Right cardiac atrium (tissue), 5 donors: ENCODE data around the gene ZNF134. TPM values are rescaled to one million over a fixed set of nuclear protein-coding genes. Genes with fewer than 3 reads are reported as not detected.

Experiments
- ATAC-seq, 2 donors: fragments of 200-7000 bp; cut with Tn5 transposase; one replicate each; pipeline versions ENCODE4 v1.8.0 to v1.9.1; 2020; ENCODE audit warnings: moderate library complexity in 2 of 2, mild to moderate bottlenecking in 1 of 2
- DNase-seq, 3 donors: peaks; one replicate each; pipeline ENCODE4 v3.0.0-alpha.2; 2020
- H3K27ac ChIP-seq: one replicate; pipeline ENCODE4 v1.5.1; 2013; ENCODE audit warnings: mild to moderate bottlenecking, low read length, control low read depth, moderate library complexity
- H3K27me3 ChIP-seq: one replicate; pipeline ENCODE4 v1.6.1; 2013; ENCODE audit not compliant: control insufficient read depth, insufficient read depth
- H3K4me1 ChIP-seq: one replicate; pipeline ENCODE4 v1.6.1; 2013; ENCODE audit warnings: low read length; ENCODE audit not compliant: control insufficient read depth, insufficient read depth
- H3K4me3 ChIP-seq: one replicate; pipeline ENCODE4 v1.5.1; 2013; ENCODE audit warnings: low read length, control low read depth
- H3K9me3 ChIP-seq: one replicate; pipeline ENCODE4 v1.6.1; 2013; ENCODE audit warnings: low read length; ENCODE audit not compliant: control insufficient read depth
- WGBS: extraction: QIAGEN DNeasy Blood & Tissue Kit; methylation state at CpG from one replicate; pipeline ENCODE4 v1.1.7; 2013; 5-methylcytosine and 5-hydroxymethylcytosine counted together
- intact Hi-C, 4 donors: fragments of 100-400 bp; cut with DNase I; formaldehyde crosslinking; loops; one replicate each; pipeline versions ENCODE4 v1.11.0 to v1.14.0; 2022 to 2023
- polyA plus RNA-seq: library from polyadenylated mRNA; stranded (reverse); fragments of 200-250 nt; gene quantifications from one replicate; pipeline ENCODE4 v1.2.3, GENCODE V29; 2013
- total RNA-seq, 4 donors: library from RNA; stranded (reverse); fragmentation: NEBNext Ultra II Directional; extraction: Animal tissue kit (Norgen Biotek cat#: 25700); gene quantifications; one replicate each; pipeline ENCODE4 v1.2.1, GENCODE V29; 2021
- donor health status: healthy with polysubstance abuse.
- donor health status: DM: no; HTN: yes; CAD: no.
- donor health status: DM: no; HTN: no; CAD: no.
- donor health status: DM: no; HTN: yes; CAD: no; lungs with severe emphysema.
- donor health status: DM: yes; HTN: yes; CAD: no.

The ZNF134 gene
- total and polyA plus RNA-seq, 5 donors: 5.5 to 20.1 (median 17.1) TPM

GRCh38 chr19:57671124-57671895, 57.3 kb downstream of the ZNF134 start:
- no peak for DNase-seq
- no peak for ATAC-seq
- H3K27ac ChIP-seq: no peak overlapping the region
- no peak overlapping the region for H3K4me3 ChIP-seq
- H3K4me1 ChIP-seq: no peaks in the 10 kb centered on the region
- intact Hi-C loops: no loop called here
- no peaks in the 10 kb centered on the region for H3K9me3 ChIP-seq
- no peaks in the 10 kb centered on the region for H3K27me3 ChIP-seq
- 50% methylated on average over 7 of the region's 7 CpGs for WGBS

- no peak for ATAC-seq
Measured at GRCh38 chr19:57672466-57672865, 58.4 kb downstream of the ZNF134 start.

More at GRCh38 chr19:57672466-57672865, 58.4 kb downstream of the ZNF134 start:
- 82% methylated on average over 4 of the region's 4 CpGs for WGBS
- Histone ChIP-seq H3K4me1 (no peaks in the 10 kb centered on the region), H3K4me3 (no peak overlapping the region), H3K9me3 (no peaks in the 10 kb centered on the region), H3K27ac (no peak overlapping the region), H3K27me3 (no peaks in the 10 kb centered on the region)
- intact Hi-C loops: no loop called here
- DNase-seq: no peak

Other genes starting within 250 kb of the ZNF134 start
- gene ZNF548, start 224.4 kb upstream of the ZNF134 start, total RNA-seq: 10 to 100 TPM; 13.4 to 20.1 (median 16.8) TPM
- 10.7 TPM for gene ZNF548, start 224.4 kb upstream of the ZNF134 start, polyA plus RNA-seq
- 10 to 100 TPM in 3 of 4 donors, 1 to 10 TPM in 1; 8.7 to 12.1 (median 10.8) TPM for gene ZNF17, start 203.1 kb upstream of the ZNF134 start, total RNA-seq
- gene ZNF17, start 203.1 kb upstream of the ZNF134 start, polyA plus RNA-seq: 3.6 TPM
- gene ZNF749, start 178.9 kb upstream of the ZNF134 start, total RNA-seq: 1 to 10 TPM; 2.5 to 5.4 (median 3.3) TPM
- 1.9 TPM for gene ZNF749, start 178.9 kb upstream of the ZNF134 start, polyA plus RNA-seq
- gene VN1R1, start 157.1 kb upstream of the ZNF134 start, total RNA-seq: 1 to 10 TPM; 3.3 to 4.3 (median 3.4) TPM
- 2.3 TPM for gene VN1R1, start 157.1 kb upstream of the ZNF134 start, polyA plus RNA-seq
- gene ZNF772, start 136.7 kb upstream of the ZNF134 start, total RNA-seq: 10 to 100 TPM; 19.7 to 23.5 (median 21.1) TPM
- 5.3 TPM for gene ZNF772, start 136.7 kb upstream of the ZNF134 start, polyA plus RNA-seq
- 10 to 100 TPM in 1 of 4 donors, 1 to 10 TPM in 3; 8.2 to 10.2 (median 8.9) TPM for gene ZNF419, start 126.5 kb upstream of the ZNF134 start, total RNA-seq
- gene ZNF419, start 126.5 kb upstream of the ZNF134 start, polyA plus RNA-seq: 6.7 TPM
- 1 to 10 TPM; 5.7 to 7.6 (median 6.9) TPM for gene ZNF773, start 114.3 kb upstream of the ZNF134 start, total RNA-seq
- gene ZNF773, start 114.3 kb upstream of the ZNF134 start, polyA plus RNA-seq: 3.8 TPM
- 1 to 10 TPM; 4.4 to 4.8 (median 4.5) TPM for gene ZNF549, start 86.9 kb upstream of the ZNF134 start, total RNA-seq
- 2.0 TPM for gene ZNF549, start 86.9 kb upstream of the ZNF134 start, polyA plus RNA-seq
- 1 to 10 TPM; 6.7 to 9.5 (median 7.9) TPM for gene ZNF550, start 54.4 kb upstream of the ZNF134 start, total RNA-seq
- gene ZNF550, start 54.4 kb upstream of the ZNF134 start, polyA plus RNA-seq: 3.1 TPM
- gene ZNF416, start 35.3 kb upstream of the ZNF134 start, total RNA-seq: 1 to 10 TPM; 4.7 to 5.9 (median 4.8) TPM
- 2.4 TPM for gene ZNF416, start 35.3 kb upstream of the ZNF134 start, polyA plus RNA-seq
- 1 to 10 TPM; 5.0 to 6.3 (median 5.5) TPM for gene ZIK1, start 30.1 kb upstream of the ZNF134 start, total RNA-seq
- gene ZIK1, start 30.1 kb upstream of the ZNF134 start, polyA plus RNA-seq: 2.0 TPM
- 1 to 10 TPM; 3.7 to 5.9 (median 5.0) TPM for gene ZNF530, start 14.4 kb upstream of the ZNF134 start, total RNA-seq
- 8.4 TPM for gene ZNF530, start 14.4 kb upstream of the ZNF134 start, polyA plus RNA-seq
- 10 to 100 TPM; 11.9 to 15.0 (median 13.6) TPM for gene ZNF211, start 18.9 kb downstream of the ZNF134 start, total RNA-seq
- gene ZNF211, start 18.9 kb downstream of the ZNF134 start, polyA plus RNA-seq: 8.0 TPM
- under 1 TPM in 3 of 4 donors, not detected in 1; 0.23 to 0.37 (median 0.33) TPM for gene ZSCAN4, start 54.7 kb downstream of the ZNF134 start, total RNA-seq
- gene ZSCAN4, start 54.7 kb downstream of the ZNF134 start, polyA plus RNA-seq: 0.16 TPM
- gene ZNF551, start 67.7 kb downstream of the ZNF134 start, total RNA-seq: 1 to 10 TPM; 3.1 to 5.7 (median 4.2) TPM
- 2.0 TPM for gene ZNF551, start 67.7 kb downstream of the ZNF134 start, polyA plus RNA-seq
- gene ZNF154, start 95.0 kb downstream of the ZNF134 start, total RNA-seq: 10 to 100 TPM in 1 of 4 donors, 1 to 10 TPM in 3; 7.2 to 10.1 (median 8.1) TPM
- gene ZNF154, start 95.0 kb downstream of the ZNF134 start, polyA plus RNA-seq: 4.5 TPM
- gene ZNF671, start 113.4 kb downstream of the ZNF134 start, total RNA-seq: 10 to 100 TPM in 1 of 4 donors, 1 to 10 TPM in 3; 8.1 to 11.5 (median 8.8) TPM
- 4.8 TPM for gene ZNF671, start 113.4 kb downstream of the ZNF134 start, polyA plus RNA-seq
- 10 to 100 TPM; 11.9 to 16.0 (median 13.7) TPM for gene ZNF776, start 132.6 kb downstream of the ZNF134 start, total RNA-seq
- gene ZNF776, start 132.6 kb downstream of the ZNF134 start, polyA plus RNA-seq: 8.7 TPM
- 10 to 100 TPM in 3 of 4 donors, 1 to 10 TPM in 1; 8.8 to 11.7 (median 11.4) TPM for gene ZNF586, start 155.4 kb downstream of the ZNF134 start, total RNA-seq
- gene ZNF586, start 155.4 kb downstream of the ZNF134 start, polyA plus RNA-seq: 7.1 TPM
- 1 to 10 TPM; 3.3 to 5.8 (median 3.8) TPM for gene ZNF552, start 200.7 kb downstream of the ZNF134 start, total RNA-seq
- 2.2 TPM for gene ZNF552, start 200.7 kb downstream of the ZNF134 start, polyA plus RNA-seq
- gene ZNF587B, start 216.1 kb downstream of the ZNF134 start, total RNA-seq: 1 to 10 TPM; 5.8 to 9.3 (median 6.6) TPM
- 4.3 TPM for gene ZNF587B, start 216.1 kb downstream of the ZNF134 start, polyA plus RNA-seq
- gene ZNF587, start 235.6 kb downstream of the ZNF134 start, total RNA-seq: 10 to 100 TPM; 19.6 to 23.8 (median 21.8) TPM
- gene ZNF587, start 235.6 kb downstream of the ZNF134 start, polyA plus RNA-seq: 16.3 TPM